HG02840 (cell line): Measurements from ENCODE around the gene SPRR1A.

Source experiments
- ATAC-seq: cut with Tn5 transposase; IDR thresholded peaks from one replicate; pipeline ENCODE4 v1.9.1; 2021; ENCODE audit warnings: mild to moderate bottlenecking, moderate library complexity, moderate number of reproducible peaks; ENCODE audit not compliant: unreplicated experiment, low FRiP score

The SPRR1A gene, protein sequence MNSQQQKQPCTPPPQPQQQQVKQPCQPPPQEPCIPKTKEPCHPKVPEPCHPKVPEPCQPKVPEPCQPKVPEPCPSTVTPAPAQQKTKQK

DNA sequence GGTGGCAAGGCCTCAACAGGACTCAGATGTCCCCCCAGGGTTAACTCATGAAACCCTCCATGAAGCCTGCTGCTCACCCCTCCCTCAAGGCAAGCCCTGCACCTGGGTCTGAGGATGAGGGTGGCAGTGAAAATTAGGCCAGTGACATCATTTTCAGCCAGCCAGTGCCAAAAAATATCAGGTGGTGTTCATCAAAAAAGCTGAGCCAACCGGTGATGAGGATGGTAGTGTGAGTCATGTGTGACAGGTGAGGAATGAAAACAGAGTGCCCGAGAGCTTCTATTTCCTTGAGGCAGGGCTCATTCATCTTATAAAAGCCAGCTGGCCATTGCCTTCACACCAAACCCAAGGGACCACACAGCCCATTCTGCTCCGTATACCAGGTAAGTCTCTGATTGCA, at the start of gene SPRR1A:
Gene SPRR1A, plus strand, starts transcription at position 339 of the 400 bp plus-strand sequence. CDS start 1,150 bp downstream, outside the sequence.
- no peak for ATAC-seq

GRCh38 chr1:152940614-152941013, 43.3 kb upstream of the SPRR1A start:
- ATAC-seq, result no peak

DNA sequence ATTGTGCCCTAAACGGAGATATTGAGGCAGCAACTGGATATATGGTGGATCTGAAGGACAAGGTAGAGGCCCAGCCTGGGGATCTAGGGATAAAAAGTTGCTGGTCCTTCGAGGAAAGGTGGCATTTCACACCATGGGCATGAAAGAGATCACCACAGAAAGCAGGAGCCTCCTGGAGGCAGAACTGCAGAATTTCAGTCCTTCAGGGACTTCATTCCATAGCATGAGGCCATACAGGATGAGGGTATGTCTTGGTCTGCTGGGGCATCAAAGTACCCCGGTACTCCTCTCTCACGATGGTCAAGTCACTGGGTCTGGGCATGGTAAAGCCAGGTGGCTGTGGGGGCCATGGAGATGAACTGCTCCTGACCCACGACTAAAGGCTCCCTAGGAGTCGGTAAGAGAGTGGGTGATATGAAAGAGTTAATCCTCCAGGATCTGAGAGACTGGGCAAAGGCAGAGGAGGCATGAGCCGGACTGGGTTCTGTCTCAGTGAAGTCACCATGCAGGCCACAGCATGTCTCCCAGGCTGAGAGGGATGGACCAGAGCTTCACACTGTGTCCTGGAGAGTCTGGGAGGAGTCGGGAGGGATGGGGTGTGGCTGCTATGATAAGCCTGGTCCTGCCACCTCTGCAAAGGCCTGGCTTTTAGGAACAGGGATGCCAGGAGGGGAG, 42.7 kb upstream of the SPRR1A start:
- no peak for ATAC-seq

GRCh38 chr1:152942161-152942560, 41.7 kb upstream of the SPRR1A start:
- ATAC-seq, result no peak

DNA sequence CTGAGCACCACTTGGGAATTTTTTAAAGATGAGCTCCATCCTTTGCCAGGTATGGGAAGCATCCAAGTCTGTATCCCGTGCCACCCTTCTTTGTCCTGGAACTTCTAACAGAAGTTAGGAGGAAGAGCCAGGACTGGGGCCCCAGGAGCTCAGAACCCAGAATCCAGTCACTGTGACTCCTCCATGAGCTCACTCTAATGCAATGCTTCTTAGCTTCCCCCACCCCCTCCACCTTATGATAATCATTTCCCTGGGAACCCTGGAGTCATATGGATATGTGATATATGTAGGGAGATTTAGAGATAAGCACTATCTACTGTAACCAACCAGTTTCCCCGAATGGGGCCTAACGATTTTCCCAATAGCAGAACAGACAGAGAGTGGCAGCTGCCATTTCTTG, 37.6 kb upstream of the SPRR1A start:
- ATAC-seq, result no peak

GRCh38 chr1:152946651-152947256, 37.1 kb upstream of the SPRR1A start, which contains the start of gene SPRR5:
Gene SPRR5, plus strand, starts transcription at chr1:152947206. Its CDS starts 1,349 bp downstream, at chr1:152948555.
- no peak for ATAC-seq

DNA sequence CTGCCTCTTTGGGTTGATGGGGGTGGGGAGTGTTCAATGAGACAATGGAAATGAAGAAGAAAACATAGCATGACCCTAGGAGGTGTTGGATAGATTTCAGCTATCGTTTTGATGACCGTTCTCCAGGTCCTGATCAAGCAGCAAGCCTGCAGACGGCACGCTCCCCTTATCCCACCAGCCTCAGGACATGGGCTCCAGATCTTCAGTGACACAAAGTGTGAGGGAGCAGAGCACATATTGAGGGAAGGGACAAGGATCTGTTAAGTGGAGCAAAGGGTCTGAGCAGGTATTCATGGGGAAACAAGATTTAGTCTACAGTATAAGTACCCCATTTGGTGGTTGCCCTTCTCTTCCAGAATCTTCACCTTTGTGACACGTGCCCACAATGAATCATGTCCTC, 32.2 kb upstream of the SPRR1A start:
- no peak for ATAC-seq

- ATAC-seq, result no peak
These were observed 30.1 kb upstream of the SPRR1A start for GRCh38 chr1:152953761-152954160.

DNA sequence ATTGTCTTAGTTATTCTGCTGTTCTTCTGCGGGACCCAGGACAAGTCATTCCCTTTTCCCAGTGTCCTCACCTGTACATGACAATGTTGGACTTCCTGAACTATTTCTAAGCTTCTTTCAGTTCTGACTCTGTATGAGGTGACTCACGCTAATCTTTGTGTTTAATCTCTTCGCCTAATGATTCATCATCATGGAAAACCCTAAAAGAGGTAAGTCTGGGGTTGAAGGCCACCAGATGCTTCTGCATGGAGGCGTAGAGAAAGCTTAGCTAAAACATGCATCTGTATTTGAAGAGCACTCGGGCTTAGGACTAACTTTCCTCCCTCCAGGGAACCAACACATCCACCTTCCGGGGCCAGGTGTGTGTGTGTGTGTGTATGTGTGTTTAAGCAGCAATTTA, 29.4 kb upstream of the SPRR1A start:
- ATAC-seq, result no peak

- ATAC-seq, result no peak
These were observed 26.3 kb upstream of the SPRR1A start for GRCh38 chr1:152957561-152957960.

DNA sequence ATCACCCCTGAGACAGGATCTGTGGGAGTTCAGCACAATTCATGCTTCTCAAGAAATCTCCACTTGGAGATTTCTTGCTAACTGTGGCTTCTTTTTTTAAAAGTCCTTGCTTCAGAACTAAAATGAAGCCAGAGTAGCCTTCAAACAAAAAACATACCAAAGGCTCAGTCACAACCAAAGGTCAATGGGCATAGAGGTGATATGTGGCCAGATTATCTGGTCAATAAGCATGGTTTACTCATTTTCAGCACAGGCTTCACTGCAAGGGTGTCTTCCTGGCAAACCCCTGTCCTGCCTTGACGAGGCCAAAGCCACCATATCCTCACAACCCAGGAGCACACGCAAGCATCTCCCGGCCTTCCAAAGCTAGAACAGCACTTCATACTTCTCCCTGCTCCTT, 24.6 kb upstream of the SPRR1A start:
- ATAC-seq, result no peak

- no peak for ATAC-seq
These were observed 24.0 kb upstream of the SPRR1A start for GRCh38 chr1:152959801-152960451.

GRCh38 chr1:152960452-152961044, 23.3 kb upstream of the SPRR1A start:
- ATAC-seq, result no peak

DNA sequence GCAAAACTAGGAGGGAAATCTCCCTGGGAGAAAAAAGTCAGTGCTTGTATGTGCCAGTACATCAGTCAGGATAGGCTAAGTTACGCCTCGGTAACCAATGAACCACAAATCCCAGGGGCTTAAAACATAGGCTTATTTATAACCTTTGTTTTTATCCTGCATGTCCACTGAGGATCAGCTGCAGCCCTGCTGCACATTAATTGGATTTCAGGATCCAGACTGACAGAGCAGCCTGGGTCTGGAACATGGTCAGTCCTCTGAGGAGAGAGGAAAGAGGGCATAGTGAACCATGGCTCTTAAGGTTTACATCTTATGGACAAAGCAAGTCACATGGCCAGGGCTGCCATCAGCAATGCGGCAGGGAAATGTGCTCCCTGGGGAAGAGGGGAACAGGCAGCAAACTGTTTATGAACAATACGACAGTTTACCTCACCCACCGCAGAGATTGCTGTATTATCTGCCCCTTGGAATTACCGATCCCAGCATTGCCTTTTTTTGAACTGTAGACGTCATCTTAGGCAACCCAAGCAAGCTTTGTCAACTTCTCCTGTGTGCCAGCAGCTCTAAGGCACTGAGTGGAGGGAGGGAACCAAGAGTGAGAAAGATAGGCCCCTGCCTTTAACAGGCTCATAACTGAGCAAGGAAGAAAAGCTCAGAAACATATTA, 22.5 kb upstream of the SPRR1A start:
- ATAC-seq, result no peak

GRCh38 chr1:152962876-152963415, 20.9 kb upstream of the SPRR1A start:
- no peak for ATAC-seq

DNA sequence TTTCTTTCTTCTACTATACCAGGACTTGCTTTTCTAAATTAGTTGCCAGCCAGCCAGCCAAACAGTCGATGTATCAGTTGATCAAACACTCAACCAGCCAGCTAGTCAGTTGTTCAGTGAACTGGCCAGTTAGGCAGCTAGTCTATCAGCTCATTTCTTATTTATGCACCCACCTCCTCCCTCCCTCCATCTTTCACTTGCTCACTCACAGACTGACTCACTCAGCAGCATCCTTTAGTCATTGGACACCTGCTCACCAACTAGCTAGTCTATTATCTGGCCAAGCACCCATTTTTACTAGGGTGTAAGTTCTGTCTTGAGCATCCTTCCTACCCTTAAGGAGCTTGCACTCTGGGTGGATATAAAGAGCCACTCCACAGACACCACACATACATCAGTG, 19.3 kb upstream of the SPRR1A start:
- ATAC-seq, result no peak

DNA sequence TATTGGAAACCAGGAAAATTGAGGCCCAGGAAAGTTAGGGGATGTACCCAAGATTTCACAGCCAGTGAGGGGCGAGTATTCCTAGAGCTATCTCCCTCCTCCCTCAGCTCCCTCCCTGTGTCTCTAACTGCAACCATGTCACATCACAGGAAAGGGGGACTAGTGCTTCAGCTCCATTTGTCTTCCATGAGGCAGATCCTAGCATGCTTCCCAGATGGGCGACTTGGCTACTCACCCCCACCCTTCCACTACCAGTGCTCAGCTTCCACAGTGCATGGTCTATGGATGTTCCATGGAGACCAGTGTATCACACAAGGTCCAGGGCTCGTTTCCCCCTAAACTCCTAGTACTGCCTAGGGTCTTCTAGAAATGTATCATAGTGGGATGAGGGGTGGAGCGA, 18.0 kb upstream of the SPRR1A start:
- ATAC-seq, result no peak

DNA sequence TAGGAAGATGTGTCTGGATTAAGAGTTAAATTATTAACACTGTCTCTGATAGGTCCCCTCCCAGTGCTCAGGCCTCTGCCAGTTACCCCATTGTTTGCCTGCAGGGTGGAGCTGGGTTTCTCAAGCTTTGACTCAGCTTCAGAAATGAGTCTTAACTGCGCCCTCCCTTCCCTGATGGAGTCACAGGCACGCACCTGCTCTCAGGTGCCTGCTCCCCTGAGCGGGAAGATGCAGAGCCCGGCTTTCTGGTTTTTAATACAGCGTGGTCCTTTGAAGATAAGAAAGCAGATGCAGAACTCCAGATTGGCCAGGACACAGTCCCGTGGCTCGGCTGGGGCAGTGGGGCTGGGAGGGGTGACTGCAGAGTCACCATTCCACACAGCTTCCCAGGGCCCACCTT, 16.7 kb upstream of the SPRR1A start:
- no peak for ATAC-seq

DNA sequence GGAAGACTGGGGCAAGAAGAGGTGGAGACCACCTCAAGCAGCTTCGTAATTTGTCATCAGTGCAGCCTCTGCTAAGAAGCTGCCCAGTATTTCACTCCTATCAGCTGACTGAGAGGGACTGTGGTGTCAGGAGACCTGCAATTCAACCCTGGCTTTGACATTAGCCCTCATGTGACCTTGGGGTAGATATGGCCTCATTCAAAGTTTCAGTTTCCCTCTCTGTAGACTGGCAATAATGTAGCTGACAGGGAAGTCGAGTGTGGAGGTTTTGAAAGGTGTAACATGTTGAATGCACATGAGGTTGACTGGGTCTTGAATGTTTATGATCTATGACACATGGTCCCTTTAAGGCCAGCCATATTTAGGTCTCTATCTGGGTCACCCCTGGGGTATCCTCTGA, 15.6 kb upstream of the SPRR1A start:
- no peak for ATAC-seq

- ATAC-seq, result no peak
These were observed 14.8 kb upstream of the SPRR1A start for GRCh38 chr1:152969036-152969435.
